Measurements from ENCODE around the gene CRACR2A.

GRCh38 chr12:3592856-3593625 lies 159.9 kb downstream of the CRACR2A start:
- TF ChIP-seq REST (IDR thresholded peaks at IDR 0.05; ENCODE audit: insufficient replicate concordance, low read depth) (no peak), CTCF (IDR thresholded peaks at IDR 0.05; ENCODE audit: insufficient read depth, low read length) (no peak), POLR2AphosphoS5 (IDR thresholded peaks at IDR 0.05; ENCODE audit: low read depth) (no peak)
